HG03139 (cell line): ENCODE measurements around the gene DOCK11.

ENCODE experiments used
- ATAC-seq: cut with Tn5 transposase; IDR thresholded peaks from one replicate; pipeline ENCODE4 v1.9.1; 2021; ENCODE audit not compliant: unreplicated experiment

The DOCK11 gene

GRCh38 chrX:118499295-118499694, 3.7 kb downstream of the DOCK11 start:
- ATAC-seq = no peak

- ATAC-seq = no peak
Measured at GRCh38 chrX:118502161-118502789, 6.7 kb downstream of the DOCK11 start.

- no peak for ATAC-seq
Measured at GRCh38 chrX:118503260-118504041, 7.8 kb downstream of the DOCK11 start.

GRCh38 chrX:118504581-118504980, 9.0 kb downstream of the DOCK11 start:
- ATAC-seq = no peak

- no peak for ATAC-seq
Measured at GRCh38 chrX:118506805-118507480, 11.3 kb downstream of the DOCK11 start.

- ATAC-seq = no peak
Measured at GRCh38 chrX:118507766-118508165, 12.2 kb downstream of the DOCK11 start.

- ATAC-seq = no peak
Measured at GRCh38 chrX:118508221-118508620, 12.6 kb downstream of the DOCK11 start.

GRCh38 chrX:118508635-118509034, 13.0 kb downstream of the DOCK11 start:
- ATAC-seq = no peak

- no peak for ATAC-seq
Measured at GRCh38 chrX:118510111-118510510, 14.5 kb downstream of the DOCK11 start.

- no peak for ATAC-seq
Measured at GRCh38 chrX:118513120-118513898, 17.7 kb downstream of the DOCK11 start.

GRCh38 chrX:118519411-118520215, 24.0 kb downstream of the DOCK11 start:
- no peak for ATAC-seq

- ATAC-seq = no peak
Measured at GRCh38 chrX:118520216-118521206, 24.9 kb downstream of the DOCK11 start.

GRCh38 chrX:118521435-118521834, 25.8 kb downstream of the DOCK11 start:
- no peak for ATAC-seq

GRCh38 chrX:118522230-118522926, 26.8 kb downstream of the DOCK11 start:
- ATAC-seq = no peak

- no peak for ATAC-seq
Measured at GRCh38 chrX:118523920-118524319, 28.3 kb downstream of the DOCK11 start.

GRCh38 chrX:118524344-118524743, 28.7 kb downstream of the DOCK11 start:
- no peak for ATAC-seq

GRCh38 chrX:118525174-118525730, 29.6 kb downstream of the DOCK11 start:
- ATAC-seq = no peak

GRCh38 chrX:118526149-118526548, 30.5 kb downstream of the DOCK11 start:
- no peak for ATAC-seq
